DMS53 (cell line): ENCODE data around the gene TTC21B.
"Not testable (repeated sequence)": the region's sequence is repeated elsewhere in the genome, so short reads cannot be mapped to it uniquely, and the experiment has no call there.

Source experiments
- DNase-seq: peaks from one replicate; lab custom pipeline; 2025; lab: John Stamatoyannopoulos, UW

The TTC21B gene

GRCh38 chr2:165953655-165954606, at the start of gene TTC21B:
Gene TTC21B, minus strand, starts transcription at chr2:165953776. Its CDS starts 71 bp downstream, at chr2:165953705.
- peak; percentile 99 for DNase-seq

- no peak for DNase-seq
These were observed 46.8 kb upstream of the TTC21B start for GRCh38 chr2:166000401-166000800.

- DNase-seq, result no peak
These were observed 37.3 kb upstream of the TTC21B start for GRCh38 chr2:165990846-165991245.

- DNase-seq, result no peak
These were observed 36.3 kb upstream of the TTC21B start for GRCh38 chr2:165989851-165990250.

GRCh38 chr2:165985120-165985519, 31.5 kb upstream of the TTC21B start:
- no peak for DNase-seq

GRCh38 chr2:165972161-165972560, 18.6 kb upstream of the TTC21B start:
- not testable (repeated sequence) for DNase-seq

GRCh38 chr2:165970663-165971062, 17.1 kb upstream of the TTC21B start:
- DNase-seq, result peak; percentile 25

GRCh38 chr2:165969227-165969626, 15.7 kb upstream of the TTC21B start:
- peak; percentile 25 for DNase-seq

- DNase-seq, result no peak
These were observed 14.2 kb upstream of the TTC21B start for GRCh38 chr2:165967746-165968145.

- DNase-seq, result no peak
These were observed 8.2 kb upstream of the TTC21B start for GRCh38 chr2:165961818-165962217.

GRCh38 chr2:165959371-165959770, 5.8 kb upstream of the TTC21B start:
- no peak for DNase-seq

GRCh38 chr2:165958313-165958960, 4.9 kb upstream of the TTC21B start:
- no peak for DNase-seq

GRCh38 chr2:165957030-165957675, 3.6 kb upstream of the TTC21B start:
- no peak for DNase-seq

- DNase-seq, result peak; percentile 96
These were observed 296 bp downstream of the TTC21B start for GRCh38 chr2:165953306-165953654.

- DNase-seq, result peak; percentile 73
These were observed 800 bp downstream of the TTC21B start for GRCh38 chr2:165952741-165953211.

GRCh38 chr2:165952085-165952484, 1.5 kb downstream of the TTC21B start:
- no peak for DNase-seq

GRCh38 chr2:165950438-165950837, 3.1 kb downstream of the TTC21B start:
- peak; percentile 21 for DNase-seq

- no peak for DNase-seq
These were observed 11.7 kb downstream of the TTC21B start for GRCh38 chr2:165941827-165942226.

- no peak for DNase-seq
These were observed 15.3 kb downstream of the TTC21B start for GRCh38 chr2:165938237-165938636.

GRCh38 chr2:165933211-165933910, 20.2 kb downstream of the TTC21B start:
- no peak for DNase-seq

- DNase-seq, result no peak
These were observed 25.8 kb downstream of the TTC21B start for GRCh38 chr2:165927774-165928173.

GRCh38 chr2:165927353-165927752, 26.2 kb downstream of the TTC21B start:
- DNase-seq, result no peak
